ENCODE results near the gene RPTOR. TPM values are rescaled to one million over a fixed set of nuclear protein-coding genes. Genes with fewer than 3 reads are reported as not detected.

The RPTOR gene
- polyA plus RNA-seq, 3 donors from 2014 or later = 1.8 to 10.2 (median 3.8) TPM

- DNase-seq = no peak
- Mint-ChIP-seq H3K4me1 (peaks cover 8 to 14% of the 10 kb centered on the region in 2 donors), H3K36me3 (no peaks in the 10 kb centered on the region), H3K4me3 (no peak overlapping the region), H3K9me3 (no peaks in the 10 kb centered on the region), H3K27ac (no peak overlapping the region), H3K27me3 (ENCODE audit: low read depth in 3 of 3) (peaks cover 0 to 3% (median 0%) of the 10 kb centered on the region in 3 donors)
Observed at GRCh38 chr17:80837711-80838110, 293.1 kb downstream of the RPTOR start.

DNA sequence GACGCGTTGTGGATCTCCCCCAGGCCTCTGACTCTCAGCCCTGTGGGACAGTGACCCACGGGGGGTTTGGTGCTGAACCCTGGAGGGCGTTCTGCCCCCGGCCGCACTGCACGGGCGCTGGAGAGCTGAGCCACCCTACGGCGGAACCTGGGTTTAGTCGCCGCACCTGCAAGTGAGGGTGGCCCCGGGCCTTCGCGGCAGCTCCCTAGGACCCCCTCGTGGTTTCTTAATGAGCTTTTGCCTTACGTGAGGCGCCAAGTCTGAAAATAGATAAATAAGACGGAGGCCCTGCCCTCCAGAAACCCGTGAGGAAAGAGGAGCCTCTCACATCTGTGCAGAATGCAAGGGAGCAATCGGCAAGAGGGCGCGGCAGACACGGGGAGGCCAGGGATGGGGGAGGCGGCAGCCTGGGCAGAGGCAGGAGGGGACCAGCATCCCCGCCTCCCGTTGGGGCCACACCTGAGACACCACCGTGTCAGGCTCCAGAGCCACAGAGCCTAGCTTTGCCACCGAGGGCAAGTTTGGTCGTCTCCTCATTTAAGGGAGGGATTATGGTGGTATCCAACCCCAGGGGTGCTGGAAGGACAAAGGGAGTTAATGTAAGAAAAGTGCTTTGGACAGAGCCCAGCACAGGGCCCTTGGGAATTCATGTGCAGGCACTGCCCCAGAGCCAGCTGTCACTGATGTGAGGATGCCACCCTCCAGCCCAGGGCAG lies 293.8 kb downstream of the RPTOR start:
- no peak overlapping the region for H3K27ac Mint-ChIP-seq
- H3K27me3 Mint-ChIP-seq (ENCODE audit: low read depth in 3 of 3) = peaks cover 0 to 3% (median 0%) of the 10 kb centered on the region in 3 donors
- H3K36me3 Mint-ChIP-seq = no peaks in the 10 kb centered on the region
- H3K4me3 Mint-ChIP-seq = no peak overlapping the region
- H3K9me3 Mint-ChIP-seq = no peaks in the 10 kb centered on the region
- H3K4me1 Mint-ChIP-seq = peaks cover under 1 to 7% of the 10 kb centered on the region in 2 donors
- DNase-seq = no peak

GRCh38 chr17:80839026-80839345 lies 294.3 kb downstream of the RPTOR start:
- Mint-ChIP-seq H3K4me1 (peaks cover 0 to 4% of the 10 kb centered on the region in 2 donors), H3K27me3 (ENCODE audit: low read depth in 3 of 3) (peaks cover 0 to 3% (median 0%) of the 10 kb centered on the region in 3 donors), H3K27ac (peak overlapping the region in 2 of 6 donors; percentile 26 to 45), H3K36me3 (no peaks in the 10 kb centered on the region), H3K4me3 (no peak overlapping the region), H3K9me3 (no peaks in the 10 kb centered on the region)
- DNase-seq = no peak

DNA sequence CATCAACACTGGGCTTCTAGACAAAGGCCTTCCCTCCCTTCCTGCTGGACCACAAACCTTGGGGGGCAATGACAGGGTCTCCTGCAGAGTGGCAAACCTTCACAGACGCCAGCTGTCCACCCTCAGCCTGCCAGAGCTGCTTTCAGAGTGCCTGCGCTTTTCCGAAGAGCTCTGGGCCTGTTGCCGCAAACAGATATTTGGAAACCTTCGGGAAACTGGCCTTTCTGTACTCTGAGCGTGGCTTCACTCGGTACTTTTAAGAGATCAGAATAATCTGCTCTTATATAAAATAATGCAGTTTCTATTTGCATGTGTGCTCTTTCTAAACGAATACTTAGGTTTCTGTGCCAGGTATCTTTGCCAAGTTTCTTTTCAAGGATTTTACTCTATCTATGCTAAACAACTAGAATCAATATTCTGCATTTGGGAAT lies 294.9 kb downstream of the RPTOR start:
- Mint-ChIP-seq H3K27me3 (ENCODE audit: low read depth in 3 of 3) (peaks cover 0 to 1% (median 0%) of the 10 kb centered on the region in 3 donors), H3K4me3 (no peak overlapping the region), H3K9me3 (no peaks in the 10 kb centered on the region), H3K36me3 (no peaks in the 10 kb centered on the region), H3K27ac (peak overlapping the region in 1 of 6 donors; percentile 26), H3K4me1 (no peaks in the 10 kb centered on the region)
- DNase-seq = no peak

- Mint-ChIP-seq H3K27ac (no peak overlapping the region), H3K4me3 (no peak overlapping the region)
- no peak for DNase-seq
Observed at GRCh38 chr17:80839970-80840369, 295.3 kb downstream of the RPTOR start.

GRCh38 chr17:80842456-80843013 lies 297.9 kb downstream of the RPTOR start:
- peaks cover 10 to 17% of the 10 kb centered on the region in 2 donors for H3K4me1 Mint-ChIP-seq
- peak overlapping the region in 5 of 6 donors; percentile 45 to 65 (median 62) for H3K27ac Mint-ChIP-seq

More at GRCh38 chr17:80839970-80840369, 295.3 kb downstream of the RPTOR start:
- H3K36me3 Mint-ChIP-seq = no peaks in the 10 kb centered on the region
- no peaks in the 10 kb centered on the region for H3K4me1 Mint-ChIP-seq
- peaks cover 0 to 1% (median 0%) of the 10 kb centered on the region in 3 donors for H3K27me3 Mint-ChIP-seq (ENCODE audit: low read depth in 3 of 3)
- no peaks in the 10 kb centered on the region for H3K9me3 Mint-ChIP-seq

GRCh38 chr17:80843741-80844156 lies 299.1 kb downstream of the RPTOR start:
- no peak overlapping the region for H3K27ac Mint-ChIP-seq
- no peak overlapping the region for H3K4me3 Mint-ChIP-seq
- no peaks in the 10 kb centered on the region for H3K36me3 Mint-ChIP-seq
- H3K27me3 Mint-ChIP-seq (ENCODE audit: low read depth in 3 of 3) = peaks cover 0 to 2% (median 0%) of the 10 kb centered on the region in 3 donors
- DNase-seq = no peak
- H3K9me3 Mint-ChIP-seq = no peaks in the 10 kb centered on the region
- peaks cover 22 to 29% of the 10 kb centered on the region in 2 donors for H3K4me1 Mint-ChIP-seq

More at GRCh38 chr17:80842456-80843013, 297.9 kb downstream of the RPTOR start:
- Mint-ChIP-seq H3K9me3 (no peaks in the 10 kb centered on the region), H3K27me3 (ENCODE audit: low read depth in 3 of 3) (no peaks in the 10 kb centered on the region), H3K36me3 (no peaks in the 10 kb centered on the region), H3K4me3 (no peak overlapping the region)
- DNase-seq = no peak

DNA sequence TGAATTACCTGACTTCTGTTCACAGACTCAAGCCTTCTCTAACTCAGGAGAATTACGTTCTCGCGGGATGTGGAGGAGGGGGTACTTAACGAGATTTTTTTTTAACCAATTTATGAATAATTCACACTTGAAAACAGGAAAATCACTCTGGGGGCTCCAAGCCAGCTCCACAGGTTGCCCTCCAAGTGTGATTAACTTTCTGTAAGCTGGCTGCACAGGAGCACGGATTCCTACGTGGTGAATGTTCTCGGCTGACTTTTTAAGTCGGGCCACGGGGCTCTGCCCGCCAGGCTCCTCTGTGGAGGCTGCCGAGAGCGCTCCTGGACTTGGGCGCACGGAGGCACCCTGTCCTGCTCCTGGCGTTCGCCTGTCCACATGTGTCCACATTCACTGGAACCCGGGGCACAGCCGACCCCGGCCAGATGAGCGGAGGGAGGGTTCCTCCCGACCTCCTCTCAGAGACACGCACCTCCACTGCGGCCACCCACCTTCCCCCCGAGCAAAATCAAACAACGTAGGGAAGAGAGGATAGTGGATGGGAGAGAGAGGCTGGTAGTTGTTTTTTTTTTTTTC lies 299.9 kb downstream of the RPTOR start:
- H3K9me3 Mint-ChIP-seq = no peaks in the 10 kb centered on the region
- peaks cover 0 to 2% (median 0%) of the 10 kb centered on the region in 3 donors for H3K27me3 Mint-ChIP-seq (ENCODE audit: low read depth in 3 of 3)
- DNase-seq = no peak
- no peak overlapping the region for H3K27ac Mint-ChIP-seq
- H3K36me3 Mint-ChIP-seq = no peaks in the 10 kb centered on the region
- H3K4me3 Mint-ChIP-seq = no peak overlapping the region
- H3K4me1 Mint-ChIP-seq = peaks cover 28 to 34% of the 10 kb centered on the region in 2 donors

GRCh38 chr17:80845069-80845862 lies 300.6 kb downstream of the RPTOR start:
- Mint-ChIP-seq H3K4me1 (peaks cover 28 to 36% of the 10 kb centered on the region in 2 donors), H3K9me3 (no peaks in the 10 kb centered on the region), H3K4me3 (no peak overlapping the region), H3K36me3 (no peaks in the 10 kb centered on the region), H3K27me3 (ENCODE audit: low read depth in 3 of 3) (peaks cover 0 to 2% (median 0%) of the 10 kb centered on the region in 3 donors), H3K27ac (peak overlapping the region in 5 of 6 donors; percentile 40 to 69 (median 64))
- DNase-seq = no peak

DNA sequence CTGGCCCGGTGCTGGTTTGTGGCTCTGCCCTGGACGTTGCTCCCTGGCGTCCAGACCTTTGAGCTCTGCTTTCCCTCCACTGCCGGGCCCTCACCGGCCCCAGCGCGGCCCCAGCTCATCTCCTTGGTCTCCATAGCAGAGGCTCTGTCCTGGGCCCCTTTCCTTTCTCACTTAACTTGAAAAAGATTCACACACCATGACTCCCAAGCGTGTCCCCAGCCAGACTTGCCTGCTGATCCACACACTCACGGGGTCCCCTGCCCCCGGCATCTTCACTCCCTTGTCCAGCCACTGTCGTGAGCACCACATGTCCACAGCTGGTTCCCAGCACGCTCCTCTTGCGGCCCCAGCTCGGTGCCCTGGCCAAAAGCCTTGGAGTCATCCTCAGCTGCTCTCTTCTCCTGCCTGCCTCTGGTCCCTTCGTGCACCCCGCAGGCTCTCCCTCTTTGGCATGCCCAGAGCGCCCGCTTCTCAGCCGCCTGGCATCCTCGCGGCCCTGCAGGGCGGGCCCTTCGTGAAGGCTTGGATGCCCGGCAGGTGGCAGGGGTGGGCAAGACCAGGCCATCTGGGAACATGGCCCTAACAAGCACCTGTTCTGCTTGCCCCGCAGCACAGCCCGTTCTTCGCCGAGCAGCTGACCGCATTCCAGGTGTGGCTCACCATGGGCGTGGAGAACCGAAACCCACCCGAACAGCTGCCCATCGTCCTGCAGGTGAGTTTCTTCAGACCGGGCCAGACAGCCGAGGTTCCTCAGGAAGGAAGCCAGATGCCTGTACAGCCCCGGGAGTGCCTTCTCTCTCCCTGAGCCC lies 301.4 kb downstream of the RPTOR start:
- Mint-ChIP-seq H3K27me3 (ENCODE audit: low read depth in 3 of 3) (peaks cover 0 to 2% (median 0%) of the 10 kb centered on the region in 3 donors), H3K4me3 (no peak overlapping the region), H3K9me3 (no peaks in the 10 kb centered on the region), H3K4me1 (peaks cover 28 to 36% of the 10 kb centered on the region in 2 donors), H3K27ac (peak overlapping the region; percentile 36 to 91 (median 66)), H3K36me3 (no peaks in the 10 kb centered on the region)
- no peak for DNase-seq

GRCh38 chr17:80846932-80847331 lies 302.3 kb downstream of the RPTOR start:
- Mint-ChIP-seq H3K9me3 (no peaks in the 10 kb centered on the region), H3K36me3 (no peaks in the 10 kb centered on the region), H3K4me3 (peak overlapping the region; percentile 70 to 82 (median 73)), H3K27ac (peak overlapping the region; percentile 68 to 94 (median 80)), H3K27me3 (ENCODE audit: low read depth in 3 of 3) (peaks cover 0 to 2% (median 0%) of the 10 kb centered on the region in 3 donors), H3K4me1 (peaks cover 28 to 36% of the 10 kb centered on the region in 2 donors)
- DNase-seq = no peak

- Mint-ChIP-seq H3K27ac (peak overlapping the region; percentile 68 to 94 (median 80)), H3K4me3 (peak overlapping the region; percentile 70 to 82 (median 73)), H3K36me3 (no peaks in the 10 kb centered on the region), H3K4me1 (peaks cover 28 to 36% of the 10 kb centered on the region in 2 donors), H3K9me3 (no peaks in the 10 kb centered on the region), H3K27me3 (ENCODE audit: low read depth in 3 of 3) (peaks cover 0 to 2% (median 0%) of the 10 kb centered on the region in 3 donors)
- peak; percentile 18 to 35 (median 19) for DNase-seq
Observed at GRCh38 chr17:80847496-80848230, 303.0 kb downstream of the RPTOR start.

All from immature natural killer cell (primary cell).